Measurements from ENCODE around the gene NHLRC2.
A peak's percentile ranks its signal among the peaks of the same experiment; 100 is the strongest.
"Not testable (repeated sequence)": the region's sequence is repeated elsewhere in the genome, so short reads cannot be mapped to it uniquely, and the experiment has no call there.

Gene NHLRC2

GRCh38 chr10:113854013-113854760 is at the start of gene NHLRC2, which contains the start of gene DCLRE1A:
Gene NHLRC2, plus strand, starts transcription at chr10:113854661. Its CDS starts 212 bp downstream, at chr10:113854873.
Gene DCLRE1A, minus strand, starts transcription at chr10:113854082. Its CDS starts 900 bp downstream, at chr10:113853182.
- peak; percentile 52 for DNase-seq (ENCODE audit: low read depth)

GRCh38 chr10:113806503-113806902 is 48.0 kb upstream of the NHLRC2 start:
- DNase-seq (ENCODE audit: low read depth), result no peak

GRCh38 chr10:113808168-113808567 is 46.3 kb upstream of the NHLRC2 start:
- no peak for DNase-seq (ENCODE audit: low read depth)

GRCh38 chr10:113814700-113815099 is 39.8 kb upstream of the NHLRC2 start:
- DNase-seq (ENCODE audit: low read depth), result not testable (repeated sequence)

GRCh38 chr10:113819989-113820388 is 34.5 kb upstream of the NHLRC2 start:
- DNase-seq (ENCODE audit: low read depth), result no peak

GRCh38 chr10:113820507-113820906 is 34.0 kb upstream of the NHLRC2 start:
- no peak for DNase-seq (ENCODE audit: low read depth)

- DNase-seq (ENCODE audit: low read depth), result not testable (repeated sequence)
These were observed 33.2 kb upstream of the NHLRC2 start for GRCh38 chr10:113821306-113821705.

- no peak for DNase-seq (ENCODE audit: low read depth)
These were observed 32.3 kb upstream of the NHLRC2 start for GRCh38 chr10:113822174-113822573.

- no peak for DNase-seq (ENCODE audit: low read depth)
These were observed 31.1 kb upstream of the NHLRC2 start for GRCh38 chr10:113823389-113823788.

GRCh38 chr10:113825791-113826190 is 28.7 kb upstream of the NHLRC2 start:
- no peak for DNase-seq (ENCODE audit: low read depth)

GRCh38 chr10:113828567-113828966 is 25.9 kb upstream of the NHLRC2 start:
- not testable (repeated sequence) for DNase-seq (ENCODE audit: low read depth)

- no peak for DNase-seq (ENCODE audit: low read depth)
These were observed 12.3 kb upstream of the NHLRC2 start for GRCh38 chr10:113842171-113842570.

- DNase-seq (ENCODE audit: low read depth), result no peak
These were observed 10.4 kb upstream of the NHLRC2 start for GRCh38 chr10:113843972-113844485.

- no peak for DNase-seq (ENCODE audit: low read depth)
These were observed 8.4 kb upstream of the NHLRC2 start for GRCh38 chr10:113846036-113846435.

GRCh38 chr10:113849140-113849803 is 5.2 kb upstream of the NHLRC2 start:
- DNase-seq (ENCODE audit: low read depth), result no peak

- DNase-seq (ENCODE audit: low read depth), result no peak
These were observed 4.5 kb upstream of the NHLRC2 start for GRCh38 chr10:113849946-113850345.

GRCh38 chr10:113853578-113854012 is 866 bp upstream of the NHLRC2 start:
- DNase-seq (ENCODE audit: low read depth), result no peak

GRCh38 chr10:113854761-113855588 is 514 bp downstream of the NHLRC2 start:
- peak; percentile 17 for DNase-seq (ENCODE audit: low read depth)

GRCh38 chr10:113856563-113856962 is 2.1 kb downstream of the NHLRC2 start:
- DNase-seq (ENCODE audit: low read depth), result no peak

GRCh38 chr10:113857210-113857609 is 2.7 kb downstream of the NHLRC2 start:
- no peak for DNase-seq (ENCODE audit: low read depth)

GRCh38 chr10:113858541-113858940 is 4.1 kb downstream of the NHLRC2 start:
- no peak for DNase-seq (ENCODE audit: low read depth)

- no peak for DNase-seq (ENCODE audit: low read depth)
These were observed 4.8 kb downstream of the NHLRC2 start for GRCh38 chr10:113859261-113859660.
